NCI-H345 treated with DMSO at 0.1 percent for 48 hours (cell line): ENCODE results near the gene MAGI2.

Experiments
- DNase-seq: peaks from one replicate; lab custom pipeline; 2025; ENCODE audit not compliant: unreplicated experiment; lab: John Stamatoyannopoulos, UW

Gene MAGI2

DNA sequence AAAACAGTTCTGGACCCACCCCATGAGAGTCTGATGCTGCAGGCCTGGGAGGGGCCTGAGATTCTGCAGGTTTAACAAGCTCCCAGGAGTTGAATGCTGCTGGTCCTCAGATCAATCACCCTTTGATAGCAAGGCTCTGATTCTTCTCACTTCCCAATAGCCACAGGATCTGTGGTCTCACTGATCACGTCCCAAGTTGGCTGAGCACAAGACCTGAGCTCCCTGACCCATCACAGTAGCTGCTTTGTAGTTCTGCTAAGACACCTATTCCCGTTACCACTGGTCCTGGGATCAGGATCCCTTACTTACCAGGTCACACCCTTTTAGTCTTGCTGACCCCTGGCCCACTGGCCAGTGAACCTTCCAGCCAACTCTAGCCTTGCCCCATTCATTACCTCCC, 1282.1 kb downstream of the MAGI2 start:
- no peak for DNase-seq

DNA sequence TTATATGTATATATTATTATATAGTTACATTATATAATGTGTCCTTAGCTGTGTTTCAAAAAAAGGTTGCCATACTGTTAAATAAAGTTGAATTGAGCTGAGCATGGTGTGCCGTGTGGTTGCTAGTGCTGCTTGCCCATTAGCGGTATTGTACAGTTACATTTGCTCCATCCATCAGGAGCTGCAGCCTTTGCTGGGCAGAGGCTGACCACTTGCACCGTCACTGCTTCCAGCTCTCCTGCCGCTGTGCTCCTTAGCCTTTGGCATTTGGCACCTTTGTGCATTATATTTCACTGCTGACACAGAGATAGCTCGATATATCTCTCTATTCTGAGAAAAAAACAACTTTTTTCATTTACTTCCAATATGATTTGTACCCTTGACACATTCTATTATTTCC, 1282.7 kb downstream of the MAGI2 start:
- no peak for DNase-seq

DNA sequence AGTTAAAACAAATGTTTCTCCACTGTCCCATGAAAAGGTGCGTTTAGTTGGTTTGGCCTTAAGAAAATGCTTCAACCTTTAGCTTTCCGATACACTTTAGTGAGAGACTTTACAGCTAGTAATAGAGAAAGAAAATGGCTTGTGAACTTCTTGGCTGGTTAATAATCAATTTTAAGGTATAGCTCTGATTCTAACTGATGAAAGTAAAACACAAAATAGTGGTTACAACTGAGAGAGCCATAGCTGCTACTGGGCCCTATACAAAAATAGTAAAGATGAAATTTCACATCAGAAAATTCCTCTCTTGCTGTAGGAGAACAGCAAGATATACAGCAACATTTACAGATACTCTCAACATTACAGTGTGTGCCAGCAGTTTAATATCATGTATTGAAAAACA, 1283.5 kb downstream of the MAGI2 start:
- DNase-seq = no peak

DNA sequence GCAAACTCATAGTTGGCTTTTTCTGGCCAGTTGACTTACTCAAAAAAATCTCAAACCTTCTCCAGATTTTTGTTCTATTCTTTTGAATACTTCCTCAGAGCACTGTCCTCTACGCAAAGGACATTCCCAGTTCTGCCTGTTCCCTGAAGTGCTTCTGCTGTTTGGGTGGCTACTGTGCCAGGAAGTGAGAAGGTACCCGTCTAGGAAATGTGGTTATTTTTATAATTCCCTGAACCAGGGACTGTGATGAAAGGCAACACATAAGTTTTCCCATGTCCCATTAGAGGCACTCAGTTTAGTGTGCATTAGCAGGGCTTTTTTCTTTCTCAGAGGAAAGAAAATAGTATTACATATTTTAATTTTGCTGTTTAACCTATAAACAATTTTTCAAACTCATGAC, 1284.6 kb downstream of the MAGI2 start:
- DNase-seq = no peak

DNA sequence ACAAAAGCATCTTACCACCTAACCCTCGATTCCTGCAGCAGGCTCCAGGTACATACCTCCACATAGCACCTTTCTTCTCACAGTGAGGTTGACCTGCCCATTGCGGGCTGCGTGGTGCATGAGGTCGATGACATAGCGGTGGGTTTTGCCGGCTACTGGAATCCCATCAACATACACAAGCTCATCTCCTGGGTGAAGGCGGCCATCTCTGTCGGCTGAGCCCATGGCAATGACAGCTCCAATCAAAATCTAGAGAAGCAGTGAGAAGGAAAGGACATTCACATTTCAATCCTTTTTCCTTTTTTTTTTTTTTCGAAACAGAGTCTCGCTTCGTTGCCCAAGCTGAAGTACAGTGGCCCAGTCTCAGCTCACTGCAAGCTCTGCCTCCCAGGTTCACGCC, 1285.6 kb downstream of the MAGI2 start:
- no peak for DNase-seq

DNA sequence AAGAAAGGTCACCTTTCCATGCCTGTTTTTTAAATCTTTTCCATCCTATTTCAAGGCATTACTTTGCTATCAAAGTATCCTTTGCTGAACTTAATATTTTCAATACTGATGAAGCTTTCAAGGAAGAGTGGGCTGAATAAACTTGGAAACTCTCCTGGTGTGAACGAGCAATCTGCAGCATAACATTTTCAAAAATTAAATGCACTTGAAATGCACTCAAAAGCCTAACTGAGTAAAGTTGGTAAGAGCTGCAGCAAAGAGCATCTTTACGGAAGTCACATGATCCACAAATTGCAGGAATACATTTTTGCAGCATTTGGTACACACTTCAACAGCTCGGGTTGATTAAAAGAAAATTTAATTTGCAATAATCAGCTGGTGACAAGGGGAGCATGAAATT, 1287.6 kb downstream of the MAGI2 start:
- no peak for DNase-seq

DNA sequence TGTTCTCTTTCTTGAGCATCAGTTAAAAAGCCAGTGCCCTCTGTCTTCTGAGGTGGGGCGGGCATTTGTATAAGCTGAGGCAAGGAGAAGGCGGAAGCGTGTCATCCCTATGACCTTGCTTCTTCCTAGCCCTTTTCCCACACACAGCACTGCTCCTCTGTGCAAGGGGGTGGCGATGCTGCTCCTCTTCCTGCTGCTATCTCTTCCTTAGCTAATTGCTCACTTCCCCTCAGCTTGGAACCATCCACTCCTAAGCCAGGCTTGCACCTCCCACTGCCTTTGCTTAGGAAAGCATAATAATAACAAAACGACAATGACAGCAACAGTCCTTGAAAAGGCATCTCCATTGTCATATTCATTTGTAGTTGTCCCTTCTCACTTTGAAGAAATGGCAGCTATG, 1288.0 kb downstream of the MAGI2 start:
- no peak for DNase-seq

DNA sequence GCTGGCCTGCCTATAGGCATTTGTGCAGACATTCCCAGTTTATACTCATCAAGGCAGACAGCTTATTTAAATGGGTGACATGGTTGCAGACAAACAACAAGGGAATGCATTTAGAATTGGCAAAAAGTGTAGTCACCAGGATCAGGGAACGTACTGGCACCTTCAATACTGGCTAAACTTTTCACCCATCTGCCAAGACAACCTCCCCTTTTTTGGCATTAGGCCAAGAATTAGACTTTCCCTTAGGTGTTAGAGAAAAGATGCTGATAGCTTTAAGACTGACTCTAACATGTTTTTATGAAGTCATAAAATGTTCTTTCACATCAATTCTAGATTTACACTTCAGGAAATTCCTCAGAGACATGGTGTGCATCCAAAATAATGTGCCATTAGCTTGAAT, 1289.0 kb downstream of the MAGI2 start:
- no peak for DNase-seq

DNA sequence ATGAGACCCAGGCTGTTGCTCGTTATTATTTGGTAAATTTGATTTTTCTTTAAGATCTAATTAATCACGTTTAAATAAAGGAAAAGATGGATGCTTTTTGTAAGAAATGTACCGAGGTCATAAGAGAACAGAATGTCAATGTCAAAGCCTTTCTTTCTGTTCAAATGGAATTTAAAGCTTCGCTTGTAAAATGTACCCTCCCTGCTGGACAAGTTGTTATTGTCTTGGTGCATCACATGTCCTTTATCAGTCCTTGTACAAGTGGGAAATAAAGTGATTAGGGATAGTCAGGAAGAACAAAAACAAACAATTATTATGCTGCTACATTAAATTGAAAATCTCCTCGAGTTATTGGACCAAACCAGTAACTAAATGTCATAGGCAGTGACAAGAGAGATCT, 1291.7 kb downstream of the MAGI2 start:
- DNase-seq = no peak

DNA sequence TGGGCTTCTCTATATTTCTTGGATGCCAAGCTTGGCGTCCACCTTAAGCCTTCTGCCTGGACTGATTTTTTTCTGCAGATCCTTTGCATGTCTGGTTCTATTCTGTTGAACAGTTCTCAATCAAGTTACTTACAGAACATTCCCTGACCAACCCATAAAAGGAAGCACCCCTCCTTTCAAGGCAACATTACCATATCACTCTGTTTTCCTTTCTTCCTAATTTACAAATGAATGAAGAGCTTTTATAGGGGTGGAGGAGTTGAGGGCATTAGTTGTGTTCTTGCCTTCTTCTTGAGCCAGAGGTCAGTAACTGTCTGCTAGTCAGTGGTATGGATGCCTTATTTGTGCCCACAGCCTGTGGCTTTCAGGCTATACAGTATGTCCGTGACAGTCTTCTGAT, 1293.9 kb downstream of the MAGI2 start:
- no peak for DNase-seq

DNA sequence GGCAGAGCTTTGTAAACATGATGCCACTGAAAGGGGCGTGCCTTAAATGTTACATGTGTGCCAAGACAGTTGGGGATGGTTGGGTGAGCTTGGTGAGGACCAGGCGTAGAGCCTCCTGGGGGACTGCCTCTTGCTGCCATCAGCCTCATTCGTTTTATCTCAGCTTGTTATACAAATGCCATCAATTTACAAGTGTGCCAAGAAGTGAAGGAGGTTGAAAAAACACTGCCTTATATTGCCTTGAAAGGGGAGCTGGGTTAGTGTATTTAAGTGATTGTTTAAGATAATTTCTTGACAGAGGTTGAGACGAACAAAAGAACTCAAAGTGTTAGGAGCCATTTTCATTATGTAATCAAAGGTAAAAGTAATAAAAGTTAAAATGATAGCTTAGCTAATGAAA, 1300.2 kb downstream of the MAGI2 start:
- DNase-seq = no peak

DNA sequence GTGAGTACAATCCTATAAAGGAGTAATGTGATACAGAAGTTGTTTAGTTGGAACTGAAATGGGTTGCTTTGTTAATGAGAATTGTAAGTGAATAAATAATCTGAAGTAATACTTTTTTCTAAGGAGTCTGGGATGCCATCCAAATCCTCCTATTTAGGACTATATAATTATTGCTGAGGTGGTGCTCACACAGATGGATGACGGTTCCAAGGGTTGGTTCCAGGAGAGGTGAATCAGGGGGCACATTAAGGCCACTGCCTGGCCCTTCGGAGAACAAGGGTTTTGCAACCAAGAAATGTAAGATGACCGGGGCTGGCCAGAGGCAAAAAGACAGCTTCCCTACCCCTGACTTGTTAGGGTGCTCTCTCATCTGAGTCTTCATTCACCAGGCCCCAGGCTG, 1302.2 kb downstream of the MAGI2 start:
- DNase-seq = no peak

DNA sequence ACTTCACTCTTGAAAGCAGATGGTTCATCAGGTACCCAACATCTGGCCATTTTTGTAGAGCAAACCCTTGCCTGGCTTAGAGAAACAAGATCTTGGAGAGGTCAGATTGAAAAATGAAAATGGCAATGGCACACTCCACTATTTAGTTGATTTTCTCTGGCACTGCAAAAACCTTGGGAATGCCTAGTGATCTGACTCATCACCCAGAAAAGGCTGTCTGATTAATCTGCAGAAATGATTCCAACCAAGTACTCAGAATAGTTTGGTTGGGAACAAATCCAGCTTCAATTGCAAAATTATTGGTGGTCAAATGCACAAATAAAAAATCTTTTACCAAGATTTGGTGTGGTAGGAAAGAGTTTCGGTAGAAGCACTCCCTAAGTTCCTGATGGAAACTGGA, 1303.7 kb downstream of the MAGI2 start:
- no peak for DNase-seq

DNA sequence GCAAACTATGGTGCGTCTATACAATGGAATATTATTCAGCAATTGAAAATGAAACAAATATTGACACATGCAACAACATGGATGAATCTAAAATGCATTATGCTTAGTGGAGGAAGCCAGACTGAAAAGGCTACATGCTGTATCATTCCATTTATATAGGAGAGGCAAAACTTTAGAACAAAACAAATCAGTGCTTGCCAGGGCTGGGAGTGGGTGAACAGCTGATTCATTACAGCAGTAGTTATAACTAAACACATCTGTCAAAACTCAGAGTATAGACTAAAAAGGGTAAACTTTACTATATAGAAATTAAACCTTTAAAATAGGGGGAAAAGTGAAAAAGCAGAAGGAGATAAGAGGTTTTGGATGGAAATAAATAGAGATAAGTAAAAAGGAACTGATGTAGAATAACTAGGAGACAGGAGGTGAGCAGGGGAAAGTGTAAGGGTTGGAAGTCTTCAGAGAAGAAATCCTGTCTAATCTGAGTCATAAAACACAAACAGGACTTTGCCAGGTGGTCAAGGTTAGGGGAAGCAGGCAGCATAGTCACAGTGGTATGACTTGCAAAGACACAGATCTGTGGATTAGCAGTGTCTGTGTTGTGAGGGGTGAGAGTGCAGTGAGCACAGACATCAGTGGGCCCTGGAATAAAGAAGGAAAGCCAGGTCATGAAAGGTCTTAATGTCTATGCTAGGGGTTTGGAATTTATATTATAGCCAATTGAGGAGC, 1305.1 kb downstream of the MAGI2 start:
- DNase-seq = no peak

DNA sequence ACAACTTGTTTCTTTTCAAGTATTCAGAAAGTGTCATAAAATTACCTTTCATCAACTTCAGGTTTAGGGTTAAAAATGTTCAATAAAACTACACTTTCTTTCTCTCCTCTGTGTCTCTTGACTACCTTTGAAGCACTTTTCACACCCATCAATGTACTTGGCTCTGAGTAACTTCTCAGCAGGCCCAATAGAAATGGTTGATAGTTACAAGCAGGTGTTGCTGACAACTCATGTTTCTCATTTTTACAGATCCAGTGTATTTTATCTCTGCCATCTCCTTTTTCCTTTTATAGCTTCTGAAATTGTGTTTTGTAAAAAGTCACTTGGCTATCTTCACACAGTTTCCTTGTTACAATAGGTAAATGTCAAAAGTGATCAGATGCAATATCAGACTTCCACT, 1306.9 kb downstream of the MAGI2 start:
- DNase-seq = no peak

DNA sequence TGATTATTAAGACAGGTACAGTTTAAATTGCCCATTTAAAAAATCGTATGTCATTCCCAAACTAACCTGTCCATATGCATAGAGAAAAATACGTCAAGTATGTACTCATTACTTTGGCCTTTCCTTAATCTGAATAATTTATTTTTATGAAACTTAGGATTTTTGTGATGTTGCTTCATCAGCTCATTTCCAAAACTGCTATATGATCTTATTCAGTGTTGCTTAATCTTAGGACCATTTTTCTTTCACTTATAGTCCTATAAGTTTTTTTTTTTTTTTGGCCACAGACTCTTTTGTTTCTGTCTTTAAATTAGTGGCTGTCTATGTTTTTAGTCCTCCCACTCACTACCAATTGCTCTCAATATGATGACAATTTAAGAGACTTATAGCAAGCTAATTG, 1309.8 kb downstream of the MAGI2 start:
- DNase-seq = no peak

DNA sequence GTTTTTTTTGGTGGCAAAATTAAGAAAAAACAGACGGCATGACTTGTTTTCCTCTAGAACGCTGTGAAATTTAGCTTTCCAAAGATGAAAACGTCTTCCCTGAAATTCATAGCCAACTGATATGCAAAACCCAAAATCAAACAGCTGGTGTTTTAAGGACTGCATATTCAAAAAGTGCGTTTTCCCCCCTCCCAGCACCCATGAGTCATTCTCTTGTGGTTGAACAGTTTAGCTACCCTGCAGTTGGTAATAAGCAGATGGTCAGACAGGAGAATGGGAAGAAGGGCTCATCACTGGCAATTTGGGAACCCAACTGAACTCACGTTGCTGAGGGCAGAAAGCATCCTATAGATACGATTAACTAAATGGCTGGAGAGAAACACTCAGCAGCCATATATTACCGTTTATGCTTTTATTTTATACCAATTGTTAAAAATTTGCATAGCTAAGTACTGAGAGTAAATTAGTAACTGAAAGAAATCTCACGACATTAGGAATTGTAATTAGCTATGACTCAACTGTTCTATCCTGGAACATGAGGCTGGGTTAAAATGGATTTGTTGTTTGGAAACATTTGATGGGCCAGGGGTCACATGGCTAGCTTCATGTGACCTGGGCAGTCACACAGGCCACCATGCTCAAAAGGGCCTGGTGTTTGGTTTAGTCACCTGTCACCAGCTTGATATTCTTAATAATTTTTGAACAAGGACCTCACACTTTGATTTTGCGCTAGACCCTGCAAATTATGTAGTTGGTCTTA, 1311.8 kb downstream of the MAGI2 start:
- no peak for DNase-seq

DNA sequence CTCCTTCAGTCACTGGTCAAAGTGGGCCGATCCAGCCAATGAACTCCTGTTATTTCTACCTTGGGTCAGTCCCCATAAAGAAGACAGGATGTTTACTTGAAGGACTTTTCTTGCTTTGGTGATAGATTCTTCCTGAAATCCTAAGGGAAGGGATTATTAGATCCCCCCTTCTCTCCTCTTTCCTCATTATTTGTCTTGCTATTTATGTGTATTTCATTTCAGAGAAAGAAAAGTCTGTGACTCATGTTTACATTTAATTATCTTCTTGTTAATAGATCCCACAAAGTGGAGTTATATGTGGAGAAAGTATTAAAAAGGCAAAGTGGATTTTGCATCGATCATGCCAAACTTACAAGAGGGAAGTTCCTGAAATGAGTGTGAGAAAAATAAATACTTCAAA, 1313.4 kb downstream of the MAGI2 start:
- no peak for DNase-seq

DNA sequence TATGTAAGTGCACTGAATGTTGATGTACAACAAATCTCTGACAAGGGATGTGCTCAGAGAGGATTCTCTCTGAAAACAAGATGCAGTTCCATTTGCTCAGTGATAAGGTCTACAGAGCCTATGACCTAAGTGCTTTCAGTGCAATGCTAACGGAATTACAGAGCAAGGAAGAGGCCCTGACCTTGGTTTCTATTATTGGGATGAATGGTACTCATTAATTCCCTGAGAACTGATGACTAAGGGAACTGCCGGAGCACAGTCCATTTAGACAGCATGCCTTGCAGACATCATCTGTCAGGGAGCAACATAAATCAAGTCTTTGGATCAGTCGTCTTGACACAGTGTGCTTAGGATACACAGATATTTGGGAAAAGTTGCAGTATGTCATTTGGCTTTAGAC, 1314.1 kb downstream of the MAGI2 start:
- no peak for DNase-seq

DNA sequence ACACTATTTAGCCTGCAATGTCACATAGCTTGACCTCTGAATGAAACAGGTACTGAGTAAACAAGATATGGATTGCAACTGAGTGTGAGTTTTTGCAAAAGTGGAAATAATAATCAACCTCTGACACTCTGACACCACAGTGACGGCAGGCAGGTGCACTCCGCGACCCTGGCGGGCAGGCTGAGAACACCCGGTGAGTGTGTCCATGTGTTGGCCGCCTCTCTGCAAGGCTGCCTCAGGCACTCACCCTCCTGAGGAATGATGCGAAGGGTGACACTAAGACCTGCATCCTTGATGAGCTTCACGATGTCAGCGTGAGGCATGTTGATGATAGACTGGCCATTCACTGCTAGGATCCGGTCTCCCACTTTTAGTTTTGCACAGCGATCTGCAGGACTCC, 1318.7 kb downstream of the MAGI2 start:
- DNase-seq = no peak

DNA sequence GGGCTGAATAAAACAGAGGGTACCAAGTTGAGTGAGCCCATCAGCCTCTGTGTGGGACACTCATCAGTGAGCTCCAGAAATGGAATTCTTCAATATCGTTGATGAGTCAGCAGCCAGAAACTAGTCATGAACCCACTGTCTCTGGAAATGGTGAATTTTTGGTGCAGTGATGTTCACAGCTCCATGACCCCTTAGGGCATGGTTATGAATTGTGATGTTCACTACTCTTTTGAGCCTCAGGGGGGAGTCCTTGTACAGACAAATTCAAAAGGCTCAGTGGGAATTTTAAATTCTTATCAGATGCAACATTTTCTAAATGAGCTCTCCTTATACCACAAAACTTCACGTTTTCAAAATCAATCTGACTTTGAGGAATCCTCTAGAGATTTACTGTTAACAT, 1319.2 kb downstream of the MAGI2 start:
- peak; percentile 6 for DNase-seq

DNA sequence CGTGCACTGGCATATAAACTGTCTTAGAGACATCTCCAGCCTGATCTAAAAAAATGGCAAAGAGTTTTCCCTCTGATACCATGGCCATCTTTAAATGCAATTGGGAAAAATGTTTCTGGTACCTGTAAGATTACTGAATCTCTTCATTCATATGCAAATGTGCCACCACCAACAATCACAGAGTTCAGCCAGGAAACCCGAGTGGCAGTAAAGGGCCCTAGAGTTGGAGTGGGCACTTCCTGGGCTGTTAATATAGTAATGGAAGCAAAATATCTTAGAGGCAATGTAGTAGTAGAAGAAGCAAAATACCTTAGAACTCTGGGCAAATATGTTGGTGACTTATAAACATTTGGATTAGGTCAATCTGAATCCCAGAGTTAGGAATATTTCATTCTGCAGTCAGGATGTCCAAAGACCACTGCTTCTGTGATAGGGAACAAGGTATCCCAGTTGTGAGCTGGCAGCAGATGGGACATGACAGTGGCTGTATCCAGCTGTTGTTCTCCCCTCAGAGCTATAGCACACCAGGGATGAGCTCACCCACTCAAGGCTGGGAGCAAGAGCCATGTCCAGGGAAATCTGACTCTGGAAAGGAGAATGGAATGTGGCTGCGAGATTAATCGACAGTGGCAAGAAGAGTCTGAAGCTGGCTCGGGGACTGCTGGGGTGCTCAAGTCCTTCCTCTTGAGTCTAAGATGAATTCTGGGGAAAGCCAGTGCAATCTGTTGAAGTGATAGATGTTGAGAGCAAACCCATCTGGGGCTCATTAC, 1322.8 kb downstream of the MAGI2 start:
- no peak for DNase-seq
